SK-MEL-5 (cell line): ENCODE measurements around the gene ZBTB4. TPM values are rescaled to one million over a fixed set of nuclear protein-coding genes. Genes with fewer than 3 reads are reported as not detected.

Experiments
- DNase-seq: peaks from one replicate; pipeline ENCODE4 v3.0.0-alpha.2; 2016; ENCODE audit warnings: low read depth, low spot score
- in situ Hi-C: cut with HindIII; loops from 2 replicates; pipeline ENCODE4 v1.10.0; 2016; ENCODE audit warnings: low sequenced_read_pairs, high pct_unique_total_duplicates, low pct_unique_long_range_greater_than_20kb
- total RNA-seq: library from RNA; depleted of rRNA; stranded (reverse); fragments of >200 nt; shearing (Covaris generic); gene quantifications from 2 replicates; pipeline ENCODE4 v1.2.3, GENCODE V29; 2014; rRNA removed

The ZBTB4 gene
- total RNA-seq, 1 experiment from 2014 or later, result 14.6 TPM

DNA sequence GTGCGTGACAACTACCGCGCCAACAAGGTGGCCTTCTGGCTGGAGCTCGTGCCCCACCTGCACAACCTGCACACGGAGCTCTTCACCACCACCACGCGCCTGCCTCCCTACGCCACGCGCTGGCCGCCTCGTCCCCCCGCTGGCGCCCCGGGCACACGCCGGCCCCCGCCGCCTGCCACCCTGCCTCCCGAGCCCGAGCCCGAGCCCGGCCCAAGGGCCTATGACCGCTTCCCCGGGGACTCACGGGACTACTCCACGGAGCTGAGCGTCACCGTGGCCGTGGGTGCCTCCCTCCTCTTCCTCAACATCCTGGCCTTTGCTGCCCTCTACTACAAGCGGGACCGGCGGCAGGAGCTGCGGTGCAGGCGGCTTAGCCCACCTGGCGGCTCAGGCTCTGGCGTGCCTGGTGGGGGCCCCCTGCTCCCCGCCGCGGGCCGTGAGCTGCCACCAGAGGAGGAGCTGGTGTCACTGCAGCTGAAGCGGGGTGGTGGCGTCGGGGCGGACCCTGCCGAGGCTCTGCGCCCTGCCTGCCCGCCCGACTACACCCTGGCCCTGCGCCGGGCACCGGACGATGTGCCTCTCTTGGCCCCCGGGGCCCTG is 62.3 kb downstream of the ZBTB4 start:
- no peak for DNase-seq
- in situ Hi-C loops, result no loop called here

DNA sequence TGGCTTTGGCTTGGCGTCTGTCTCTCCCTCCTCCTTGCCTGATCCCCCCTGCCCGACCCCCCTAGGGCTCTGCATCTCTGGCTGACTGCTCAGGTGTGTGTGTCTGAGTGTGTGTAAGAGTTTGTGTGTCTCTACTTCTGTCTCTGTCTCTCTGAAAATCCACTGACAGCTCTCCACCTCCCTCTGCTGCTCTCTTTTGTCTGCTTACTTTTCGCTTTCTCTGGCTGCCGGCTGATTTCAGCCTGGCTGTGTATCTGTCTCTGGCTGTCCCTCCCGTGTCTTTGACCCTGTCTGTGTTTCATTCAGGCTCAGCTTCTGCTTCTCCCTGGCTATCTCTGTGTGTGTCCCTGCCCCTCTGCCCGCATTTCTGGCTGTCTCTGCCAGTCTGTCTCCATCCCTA is 63.1 kb downstream of the ZBTB4 start:
- in situ Hi-C loops, result no loop called here
- DNase-seq, result no peak

DNA sequence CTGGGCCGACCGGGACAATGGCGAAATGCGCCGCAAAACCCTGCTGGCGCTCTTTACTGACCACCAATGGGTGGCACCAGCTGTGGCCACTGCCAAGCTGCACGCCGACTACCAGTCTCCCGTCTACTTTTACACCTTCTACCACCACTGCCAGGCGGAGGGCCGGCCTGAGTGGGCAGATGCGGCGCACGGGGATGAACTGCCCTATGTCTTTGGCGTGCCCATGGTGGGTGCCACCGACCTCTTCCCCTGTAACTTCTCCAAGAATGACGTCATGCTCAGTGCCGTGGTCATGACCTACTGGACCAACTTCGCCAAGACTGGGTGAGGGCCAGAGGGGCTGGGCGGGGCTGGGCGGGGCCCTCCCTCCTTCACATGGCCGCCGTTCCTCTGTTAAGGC is 63.6 kb downstream of the ZBTB4 start:
- DNase-seq, result no peak
- in situ Hi-C loops, result no loop called here

GRCh38 chr17:7414837-7415236 is 64.6 kb downstream of the ZBTB4 start:
- in situ Hi-C loops, result no loop called here
- no peak for DNase-seq

- in situ Hi-C loops, result no loop called here
- no peak for DNase-seq
Measured at GRCh38 chr17:7413346-7413985, 66.0 kb downstream of the ZBTB4 start.

DNA sequence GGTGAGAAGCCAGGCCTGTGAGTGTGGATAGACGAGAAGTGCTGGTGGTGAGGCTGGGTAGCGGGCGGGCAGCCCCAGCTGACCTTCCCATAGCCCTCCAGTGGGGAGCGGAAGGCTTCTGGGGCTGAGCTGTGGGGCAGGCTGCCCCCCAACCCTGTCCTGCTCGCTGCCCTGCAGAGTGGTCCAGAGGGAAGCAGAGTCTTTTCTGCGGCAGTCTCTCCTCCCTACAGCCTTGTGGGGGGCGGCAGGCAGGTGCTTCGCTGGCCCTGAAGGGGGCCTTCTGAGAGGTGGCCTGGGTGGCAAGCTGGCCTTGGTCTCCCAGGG is 68.0 kb downstream of the ZBTB4 start:
- no peak for DNase-seq
- in situ Hi-C loops, result no loop called here

DNA sequence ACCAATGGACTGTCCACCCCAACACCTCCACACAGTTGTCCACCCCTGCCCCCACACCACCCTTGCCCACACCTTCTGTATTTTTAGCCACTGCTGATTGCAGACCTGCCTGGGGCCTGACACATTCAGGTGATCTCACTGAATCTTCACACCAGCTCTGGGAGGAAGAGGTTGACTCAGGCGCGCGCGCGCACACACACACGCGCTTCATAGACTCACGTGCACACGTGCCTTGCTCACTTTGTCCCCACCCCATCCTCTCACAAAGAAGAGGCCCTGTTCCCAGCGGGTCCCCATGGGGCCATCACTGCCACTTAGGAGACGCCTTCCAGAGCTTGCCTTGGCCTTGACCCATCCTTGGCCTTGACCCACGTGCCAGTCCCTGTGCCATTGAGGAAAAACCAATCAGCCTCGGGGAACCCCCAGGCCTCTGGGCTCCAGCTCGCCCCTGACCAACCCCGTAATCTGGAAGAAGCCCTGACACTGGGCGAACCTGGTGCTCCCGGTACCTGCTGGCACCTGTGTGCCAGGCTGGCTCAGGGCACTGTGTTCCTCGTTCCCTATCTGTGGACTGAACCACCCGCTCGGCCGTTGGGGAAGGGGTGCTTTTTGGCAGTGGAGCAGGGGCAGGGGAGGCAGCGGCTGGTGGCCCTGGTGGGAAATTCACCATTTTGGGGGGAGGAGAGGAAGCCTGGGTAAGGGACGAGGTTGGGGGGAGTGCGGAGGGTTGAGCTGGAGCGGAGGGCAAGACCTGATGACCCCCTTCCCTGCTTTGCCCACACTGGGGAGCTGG is 68.6 kb downstream of the ZBTB4 start:
- no peak for DNase-seq
- in situ Hi-C loops, result no loop called here

GRCh38 chr17:7409716-7410115 is 69.7 kb downstream of the ZBTB4 start:
- no peak for DNase-seq
- in situ Hi-C loops, result no loop called here

Other genes starting within 250 kb of the ZBTB4 start
- 86.9 and 91.5 TPM in 2 replicates for gene DVL2, start 245.1 kb downstream of the ZBTB4 start, total RNA-seq
- gene PHF23, start 240.2 kb downstream of the ZBTB4 start, total RNA-seq, result 69.0 and 81.3 TPM in 2 replicates
- gene GABARAP, start 237.2 kb downstream of the ZBTB4 start, total RNA-seq, result 237 and 305 TPM in 2 replicates
- 26.9 and 29.2 TPM in 2 replicates for gene CTDNEP1, start 227.9 kb downstream of the ZBTB4 start, total RNA-seq
- gene ELP5, start 227.4 kb downstream of the ZBTB4 start, total RNA-seq, result 43.8 and 58.7 TPM in 2 replicates
- gene CLDN7, start 217.2 kb downstream of the ZBTB4 start, total RNA-seq, result not detected in 2 replicates
- gene SLC2A4, start 197.9 kb downstream of the ZBTB4 start, total RNA-seq, result 0.79 and 1.1 TPM in 2 replicates
- gene YBX2, start 185.0 kb downstream of the ZBTB4 start, total RNA-seq, result 0.08 and 0.59 TPM in 2 replicates
- gene EIF5A, start 172.0 kb downstream of the ZBTB4 start, total RNA-seq, result 839 and 914 TPM in 2 replicates
- gene GPS2, start 164.3 kb downstream of the ZBTB4 start, total RNA-seq, result 73.7 and 74.8 TPM in 2 replicates
- gene NEURL4, start 150.3 kb downstream of the ZBTB4 start, total RNA-seq, result 13.6 and 19.4 TPM in 2 replicates
- gene ACAP1, start 143.1 kb downstream of the ZBTB4 start, total RNA-seq, result 0.03 TPM in 1 of 2 replicates, not detected in the other
- 2.0 and 2.5 TPM in 2 replicates for gene KCTD11, start 127.5 kb downstream of the ZBTB4 start, total RNA-seq
- not detected in 2 replicates for gene TMEM95, start 124.5 kb downstream of the ZBTB4 start, total RNA-seq
- 0.24 TPM in 1 of 2 replicates, not detected in the other for gene TNK1, start 98.5 kb downstream of the ZBTB4 start, total RNA-seq
- 5.1 and 9.6 TPM in 2 replicates for gene PLSCR3, start 85.1 kb downstream of the ZBTB4 start, total RNA-seq
- 147 and 188 TPM in 2 replicates for gene TMEM256, start 75.5 kb downstream of the ZBTB4 start, total RNA-seq
- gene NLGN2, start 71.8 kb downstream of the ZBTB4 start, total RNA-seq, result 0.55 and 1.7 TPM in 2 replicates
- not detected in 2 replicates for gene SPEM1, start 59.3 kb downstream of the ZBTB4 start, total RNA-seq
- gene SPEM2, start 54.0 kb downstream of the ZBTB4 start, total RNA-seq, result not detected in 2 replicates
- gene SPEM3, start 50.8 kb downstream of the ZBTB4 start, total RNA-seq, result not detected in 2 replicates
- 6.8 and 7.0 TPM in 2 replicates for gene TMEM102, start 44.2 kb downstream of the ZBTB4 start, total RNA-seq
- 0.45 and 0.61 TPM in 2 replicates for gene FGF11, start 40.1 kb downstream of the ZBTB4 start, total RNA-seq
- gene CHRNB1, start 34.6 kb downstream of the ZBTB4 start, total RNA-seq, result 3.3 and 4.5 TPM in 2 replicates
- gene SLC35G6, start 1.8 kb upstream of the ZBTB4 start, total RNA-seq, result not detected in 2 replicates
- gene POLR2A, start 4.7 kb upstream of the ZBTB4 start, total RNA-seq, result 20.6 and 24.0 TPM in 2 replicates
- gene TNFSF12, start 69.4 kb upstream of the ZBTB4 start, total RNA-seq, result 0.88 and 1.2 TPM in 2 replicates
- 0.11 TPM in 1 of 2 replicates, not detected in the other for gene TNFSF13, start 79.1 kb upstream of the ZBTB4 start, total RNA-seq
- gene SENP3, start 82.3 kb upstream of the ZBTB4 start, total RNA-seq, result 103 and 113 TPM in 2 replicates
- 69.3 and 74.5 TPM in 2 replicates for gene CD68, start 100.0 kb upstream of the ZBTB4 start, total RNA-seq
- 151 and 154 TPM in 2 replicates for gene MPDU1, start 104.2 kb upstream of the ZBTB4 start, total RNA-seq
- gene SOX15, start 110.5 kb upstream of the ZBTB4 start, total RNA-seq, result not detected in 2 replicates
- 56.6 and 61.7 TPM in 2 replicates for gene FXR2, start 135.3 kb upstream of the ZBTB4 start, total RNA-seq
- 49.6 and 56.3 TPM in 2 replicates for gene SAT2, start 148.2 kb upstream of the ZBTB4 start, total RNA-seq
- gene SHBG, start 150.5 kb upstream of the ZBTB4 start, total RNA-seq, result 0.82 and 1.6 TPM in 2 replicates
- gene ATP1B2, start 171.3 kb upstream of the ZBTB4 start, total RNA-seq, result 0.27 and 0.85 TPM in 2 replicates
- gene TP53, start 207.9 kb upstream of the ZBTB4 start, total RNA-seq, result 14.1 and 15.4 TPM in 2 replicates
- 13.4 and 16.4 TPM in 2 replicates for gene WRAP53, start 208.8 kb upstream of the ZBTB4 start, total RNA-seq
- gene EFNB3, start 225.6 kb upstream of the ZBTB4 start, total RNA-seq, result 2.8 and 3.7 TPM in 2 replicates
- 0.03 TPM in 1 of 2 replicates, not detected in the other for gene DNAH2, start 238.1 kb upstream of the ZBTB4 start, total RNA-seq